Inferior parietal cortex (tissue), 1 donor: ENCODE data around the gene ADA.

ENCODE experiments used
- DNase-seq: peaks from one replicate; pipeline ENCODE4 v3.0.0-alpha.2; 2016; ENCODE audit errors: extremely low spot score

Gene ADA

DNA sequence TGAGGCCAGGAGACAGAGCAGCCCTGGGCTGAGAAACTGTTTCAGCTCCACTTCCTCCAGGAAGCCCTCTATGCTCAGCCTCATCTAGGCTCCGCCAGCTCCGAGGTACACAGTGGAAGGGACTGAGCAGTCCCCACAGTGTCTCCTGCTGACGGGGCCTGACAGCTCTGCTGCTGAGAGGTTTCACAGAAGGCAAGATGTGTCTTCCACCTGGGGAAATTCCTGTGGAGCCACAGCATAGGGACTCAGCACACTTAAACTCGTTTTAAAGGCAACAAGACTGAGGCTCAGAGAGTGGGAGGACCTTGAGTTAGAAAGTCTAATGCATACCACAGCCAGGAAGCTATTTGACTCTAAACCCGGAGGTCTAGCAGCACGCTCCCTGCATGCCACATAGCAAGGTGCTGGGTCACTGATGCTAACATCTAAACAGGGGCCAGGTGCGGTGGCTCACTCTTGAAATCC is 6.8 kb downstream of the ADA start:
- no peak for DNase-seq

DNA sequence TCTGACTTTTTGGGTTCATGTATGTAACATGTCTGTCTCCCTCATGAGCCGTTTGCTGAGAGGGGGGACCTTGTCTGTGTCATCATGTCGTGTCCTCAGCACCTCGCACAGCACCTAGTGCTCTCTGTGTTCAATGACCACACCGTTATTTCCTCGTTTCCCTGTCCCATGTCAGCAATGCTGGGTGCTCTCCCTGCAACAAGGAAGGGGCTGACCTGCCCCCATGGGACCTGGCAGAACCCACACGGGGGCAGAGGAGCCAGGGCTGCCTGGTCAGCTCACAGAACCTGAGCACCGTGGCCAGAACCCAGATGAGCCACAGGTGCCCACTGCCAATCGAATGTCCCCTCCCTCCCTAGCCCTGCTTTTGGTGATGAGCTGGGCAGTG is 7.3 kb downstream of the ADA start:
- no peak for DNase-seq

DNA sequence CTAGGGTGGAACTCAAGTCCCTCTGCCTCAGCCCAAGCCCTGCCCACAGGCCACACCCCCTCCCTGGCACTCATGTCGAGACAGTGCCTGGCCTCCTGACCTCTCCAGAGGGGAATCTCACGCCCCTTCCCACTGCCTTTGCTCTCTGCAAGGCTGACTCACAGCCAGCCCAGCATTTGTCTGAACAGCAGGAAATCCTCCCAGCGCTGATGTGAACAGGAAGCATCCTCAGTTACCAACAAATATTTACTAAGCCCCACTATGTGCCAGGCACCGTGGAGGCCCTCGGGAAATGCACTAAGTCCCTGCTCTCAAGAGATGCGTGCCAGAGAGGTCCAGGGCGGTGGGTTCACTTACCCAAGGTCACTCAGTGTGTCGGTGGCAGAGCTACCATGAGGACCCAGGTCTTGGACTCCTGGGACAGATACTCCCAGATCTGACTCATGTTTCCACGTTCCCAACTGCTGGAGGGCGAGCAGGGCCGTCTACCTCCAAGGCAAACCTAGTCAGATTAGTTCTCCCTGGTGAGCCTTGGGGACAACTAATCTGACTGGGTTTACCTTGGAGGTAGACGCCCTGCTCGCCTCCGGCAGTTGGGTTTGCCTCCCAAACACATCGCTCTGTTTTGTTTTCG is 7.8 kb downstream of the ADA start:
- no peak for DNase-seq

DNA sequence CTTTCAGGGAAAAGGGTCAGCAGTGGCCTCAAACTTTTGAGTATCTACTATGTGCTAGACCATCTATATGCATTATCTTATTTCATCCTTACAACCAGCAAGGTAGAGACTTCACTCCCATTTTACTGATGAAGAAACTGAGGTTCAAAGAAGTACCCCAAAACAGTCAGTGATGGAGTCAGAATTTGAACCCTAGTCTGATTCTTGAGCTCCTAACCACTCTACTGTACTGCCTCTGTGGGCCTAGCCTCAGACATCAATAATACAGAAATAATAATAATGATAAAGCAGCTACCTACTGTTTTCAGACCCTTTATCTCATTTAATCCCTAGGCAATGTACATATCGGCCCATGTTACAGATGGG is 8.4 kb downstream of the ADA start:
- no peak for DNase-seq

DNA sequence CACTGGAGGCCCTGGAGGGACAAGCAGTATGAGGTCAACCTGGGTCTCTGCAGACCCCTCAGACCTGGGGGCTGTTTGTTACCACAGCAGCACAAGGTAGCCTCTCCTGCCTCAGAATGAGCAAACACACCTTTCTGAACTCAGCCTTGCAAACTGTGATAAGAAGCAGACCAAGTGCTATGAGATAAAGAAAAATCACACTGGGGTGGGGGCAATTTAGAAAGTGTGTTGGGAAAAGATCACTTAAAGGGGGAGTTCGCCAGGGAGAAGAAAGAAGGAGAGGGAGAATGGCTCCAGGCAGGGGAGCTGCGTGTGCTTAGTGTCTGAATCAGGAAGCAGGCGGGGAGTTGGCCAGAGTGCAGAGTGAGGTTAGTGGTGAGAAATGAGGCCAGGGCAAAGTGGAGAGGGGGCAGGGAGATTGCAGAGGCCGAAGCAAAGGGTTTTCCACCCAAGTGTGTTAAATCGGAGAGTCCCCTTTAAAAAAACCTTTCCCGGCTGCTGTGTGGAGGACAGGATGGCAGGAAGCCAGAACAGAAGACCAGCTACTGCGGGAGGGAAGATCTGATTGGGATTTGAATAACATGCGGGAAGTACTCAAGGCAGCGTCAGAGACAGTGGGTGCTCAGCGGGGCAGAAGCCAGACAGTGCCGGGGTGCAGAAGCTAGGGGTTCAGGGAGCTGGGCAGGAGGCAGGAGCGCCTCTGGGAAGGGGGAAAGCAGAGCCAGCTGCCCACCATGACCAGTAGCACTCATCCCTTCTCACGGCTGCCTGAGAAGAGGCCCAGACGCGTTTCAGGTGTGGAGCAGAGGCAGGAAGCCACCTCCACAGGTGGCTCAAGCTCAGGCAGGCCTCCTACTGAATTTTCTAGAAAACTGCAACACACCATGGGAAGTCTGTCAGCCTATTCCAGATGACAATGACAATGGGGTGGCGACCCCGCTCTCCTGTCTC is 9.0 kb downstream of the ADA start:
- DNase-seq: peak; percentile 62

DNA sequence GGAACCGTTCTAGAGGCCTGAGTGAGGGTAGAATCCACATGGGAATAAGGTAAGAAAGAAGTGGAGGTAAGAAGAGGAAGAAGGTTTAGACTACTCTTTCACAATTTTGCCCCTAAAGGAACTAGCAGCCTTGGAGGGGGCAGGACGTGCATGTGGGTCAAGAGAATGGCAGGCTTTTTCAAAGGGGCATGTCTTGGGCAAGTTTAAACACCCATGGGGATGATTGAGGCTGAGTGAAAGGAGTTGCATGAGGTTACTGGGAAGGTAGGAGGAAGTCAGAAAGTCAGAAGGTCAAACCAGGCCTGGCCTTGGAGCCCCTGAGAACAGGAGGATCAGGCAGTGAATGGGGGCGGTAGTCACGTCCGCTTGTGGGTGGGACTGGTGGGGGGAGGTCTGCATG is 10.2 kb downstream of the ADA start:
- DNase-seq: no peak

DNA sequence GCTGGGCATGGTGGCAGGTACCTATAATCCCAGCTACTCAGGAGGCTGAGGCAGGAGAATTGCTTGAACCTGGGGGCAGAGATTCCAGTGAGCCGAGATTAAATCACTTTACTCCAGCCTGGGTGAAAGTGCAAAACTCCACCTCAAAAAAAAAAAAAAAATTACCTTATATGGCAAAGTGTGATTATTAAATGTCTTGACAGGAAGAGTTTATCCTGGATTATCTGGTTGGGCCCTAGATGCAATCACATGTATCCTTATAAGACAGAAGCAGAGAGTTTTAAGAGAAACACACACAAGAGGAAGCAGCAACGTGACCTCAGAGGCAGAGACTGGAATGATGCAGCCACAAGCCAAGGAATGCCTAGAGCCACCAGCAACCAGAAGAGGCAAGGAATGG is 11.0 kb downstream of the ADA start:
- DNase-seq: no peak

DNA sequence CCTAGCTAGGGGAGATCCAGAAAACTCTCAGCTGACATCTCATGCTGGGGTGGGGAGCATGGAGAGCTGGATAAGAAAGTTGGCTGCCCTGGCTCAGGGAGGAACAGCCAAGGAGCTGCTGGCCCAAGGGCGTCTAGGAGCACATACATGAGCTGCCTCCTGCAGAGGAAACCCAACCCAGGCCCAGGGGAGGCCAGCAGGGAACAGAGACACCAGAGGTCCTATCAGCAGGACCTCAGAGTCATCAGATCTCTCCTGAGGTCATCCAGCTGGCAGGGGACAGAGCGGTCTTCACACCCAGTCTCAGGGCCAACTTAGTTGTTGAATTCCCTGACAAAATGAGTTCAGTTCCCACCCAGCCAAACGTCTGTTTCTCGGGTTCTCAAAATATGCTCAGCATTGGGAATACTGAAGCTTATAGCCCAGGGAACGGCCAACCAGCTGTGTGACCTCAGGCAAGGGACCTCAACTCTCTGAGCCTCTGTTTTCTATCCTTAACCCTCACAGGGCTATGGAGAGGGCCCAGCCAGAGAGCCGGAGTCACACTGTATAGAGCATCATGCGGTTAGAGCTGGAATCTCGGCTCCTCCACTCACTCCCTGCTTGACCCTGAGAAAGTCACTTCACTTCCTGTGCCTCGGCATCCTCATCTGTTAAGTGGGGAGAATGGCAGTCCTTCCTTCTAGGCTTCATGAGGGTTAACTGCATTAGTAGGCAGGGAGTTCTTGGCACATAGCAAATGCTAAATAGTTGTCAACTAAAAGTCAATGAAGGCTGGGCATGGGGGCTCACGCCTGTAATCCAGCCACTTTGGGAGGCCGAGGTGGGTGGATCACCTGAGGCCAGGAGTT is 13.8 kb downstream of the ADA start:
- no peak for DNase-seq

DNA sequence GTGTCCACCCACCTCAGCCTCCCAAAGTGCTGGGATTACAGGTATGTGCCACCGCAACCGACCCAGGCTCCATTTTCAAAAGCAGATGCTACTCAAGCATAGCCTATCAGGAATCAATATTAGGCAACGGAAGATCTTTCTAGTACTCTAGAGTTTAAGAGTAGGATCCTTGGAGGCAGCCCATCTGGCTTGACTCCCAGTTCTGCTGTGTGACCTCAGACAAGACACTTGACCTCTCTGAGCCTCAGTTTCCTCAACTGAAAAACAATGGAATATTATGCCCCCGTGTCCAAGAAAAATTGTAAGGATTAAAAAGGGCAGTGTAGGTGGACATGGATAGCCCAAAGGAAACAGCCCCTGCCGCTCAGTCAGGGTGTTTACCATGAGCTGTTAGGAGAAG is 14.5 kb downstream of the ADA start:
- no peak for DNase-seq

DNA sequence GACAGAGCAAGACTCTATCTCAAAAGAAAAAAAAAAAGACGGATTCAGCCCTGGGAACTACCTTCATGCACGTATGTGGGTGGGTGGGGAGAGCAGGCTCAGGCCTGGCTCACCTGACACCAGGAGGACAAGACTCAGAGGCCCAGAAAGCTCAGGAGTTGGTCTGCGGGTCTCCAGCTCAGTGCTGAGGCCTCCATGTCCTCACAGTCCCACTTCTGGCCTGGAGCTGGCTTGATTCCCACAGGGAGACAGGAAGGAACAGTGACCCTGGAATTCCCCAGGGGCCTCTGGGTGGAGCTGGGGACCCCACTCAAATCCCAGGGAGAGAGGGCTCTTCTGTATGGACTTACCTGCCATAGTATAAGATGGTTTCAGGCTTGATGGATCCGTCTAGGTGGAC is 15.6 kb downstream of the ADA start:
- DNase-seq: no peak

DNA sequence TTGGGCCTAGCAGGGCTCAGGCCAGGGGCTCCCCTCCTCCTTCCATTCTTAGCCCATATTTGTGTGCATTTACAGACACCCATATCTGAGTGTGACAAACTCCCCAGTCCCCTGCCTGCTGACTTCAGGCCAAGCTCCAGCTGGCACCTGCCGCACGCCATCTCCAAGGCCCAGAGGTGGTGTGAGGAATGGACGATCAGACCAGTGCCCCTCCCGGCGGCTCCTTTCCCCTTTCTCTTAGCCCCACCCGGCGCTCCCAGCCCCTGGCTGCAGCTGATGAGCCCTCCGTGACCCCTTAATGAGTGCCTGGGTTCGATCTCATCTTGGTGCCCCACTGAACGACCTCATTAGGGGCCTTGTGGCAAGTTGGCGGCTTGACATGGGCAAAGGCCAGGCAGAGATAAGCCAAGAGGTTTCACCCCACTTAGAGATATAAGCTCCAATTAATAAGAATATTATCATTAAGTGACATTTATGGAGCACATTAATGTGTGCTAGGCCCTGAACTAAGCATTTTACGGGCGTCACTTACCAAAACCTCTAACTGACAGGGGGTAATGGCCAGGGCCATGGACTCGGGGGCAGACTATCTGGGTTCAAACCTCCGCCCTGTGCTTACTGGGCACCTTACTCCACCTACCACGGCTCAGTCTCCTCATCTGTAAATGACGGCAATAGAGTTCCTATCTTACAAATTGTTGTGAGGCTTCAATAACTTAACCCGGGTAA is 17.5 kb downstream of the ADA start:
- no peak for DNase-seq

DNA sequence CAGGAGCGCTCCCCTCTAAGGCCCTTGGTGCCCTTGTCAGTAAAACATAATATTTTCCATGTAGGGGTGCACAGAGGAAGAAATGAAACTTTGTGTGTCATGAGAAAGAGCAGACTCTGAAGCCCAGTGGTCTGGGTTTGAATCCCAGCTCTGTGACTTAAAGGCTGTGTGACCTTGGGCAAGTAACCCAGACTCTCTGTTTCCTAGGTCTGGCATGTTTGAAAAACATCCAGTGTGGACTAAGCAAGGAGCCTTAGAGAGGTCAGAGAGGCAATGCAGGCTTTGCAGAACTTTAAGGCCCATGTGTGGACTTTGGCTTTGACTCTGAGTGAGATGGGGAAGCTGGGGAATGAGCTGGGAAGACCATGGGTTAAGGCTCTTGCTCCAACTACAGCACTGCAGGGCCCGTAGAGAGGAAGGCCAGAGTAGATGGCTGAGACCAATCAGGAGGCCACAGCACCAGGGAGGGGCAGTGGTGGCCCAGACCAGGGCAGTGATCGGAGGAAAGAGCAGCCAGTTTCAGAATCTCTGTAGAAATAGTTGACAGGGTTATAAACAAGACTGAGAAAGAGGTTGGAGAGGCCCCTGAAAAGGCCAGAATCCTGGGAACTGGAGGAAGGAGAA is 18.2 kb downstream of the ADA start:
- DNase-seq: no peak

DNA sequence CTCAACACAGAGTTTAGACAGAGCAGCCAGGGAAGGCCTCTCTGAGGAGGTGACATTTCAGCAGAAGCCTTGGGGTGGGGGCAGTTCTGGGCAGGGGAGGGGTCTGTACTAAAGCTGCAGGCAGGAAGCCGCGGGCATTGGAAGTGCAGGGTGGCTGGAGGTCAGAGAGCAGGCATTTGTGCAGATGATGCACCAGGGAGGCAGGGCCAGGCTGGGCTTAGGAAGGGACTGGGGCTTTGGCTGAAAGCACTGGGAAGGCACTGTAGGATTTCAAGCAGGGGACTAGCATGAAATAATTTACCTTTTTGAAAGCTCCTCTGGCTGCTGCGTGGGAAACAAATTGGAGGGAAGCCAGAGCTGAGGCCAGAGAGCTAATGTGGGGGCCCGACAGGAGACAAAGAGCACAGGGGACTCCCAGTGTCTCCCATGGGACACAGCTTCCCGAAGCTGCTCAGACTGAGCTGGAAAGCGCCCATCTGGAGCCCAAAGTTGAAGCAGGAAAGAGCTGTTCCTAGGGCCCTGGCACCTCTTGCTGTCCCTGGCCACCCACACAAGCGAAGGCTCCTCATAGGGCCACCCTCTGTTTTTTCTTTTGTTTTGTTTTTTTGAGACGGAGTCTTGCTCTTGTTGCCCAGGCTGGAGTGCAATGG is 19.3 kb downstream of the ADA start:
- DNase-seq: no peak

DNA sequence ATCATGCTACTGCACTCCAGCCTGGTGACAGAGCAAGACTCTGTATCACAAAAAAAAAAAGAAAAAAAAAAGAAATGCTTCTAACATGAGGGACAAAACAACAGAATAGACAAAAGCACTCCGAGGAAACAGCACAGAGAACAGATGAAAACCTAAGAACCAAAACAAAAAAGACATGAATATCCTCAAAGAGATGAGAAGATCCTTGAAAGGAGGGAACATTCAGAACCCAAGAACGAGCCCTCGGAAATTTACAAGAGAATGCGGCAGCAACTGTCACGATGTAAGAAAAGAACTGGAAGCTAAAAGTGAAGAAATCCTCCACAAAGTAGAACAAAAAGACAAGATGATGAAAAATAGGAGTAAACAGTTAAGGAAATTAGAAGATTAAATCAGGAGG is 21.2 kb downstream of the ADA start:
- no peak for DNase-seq

DNA sequence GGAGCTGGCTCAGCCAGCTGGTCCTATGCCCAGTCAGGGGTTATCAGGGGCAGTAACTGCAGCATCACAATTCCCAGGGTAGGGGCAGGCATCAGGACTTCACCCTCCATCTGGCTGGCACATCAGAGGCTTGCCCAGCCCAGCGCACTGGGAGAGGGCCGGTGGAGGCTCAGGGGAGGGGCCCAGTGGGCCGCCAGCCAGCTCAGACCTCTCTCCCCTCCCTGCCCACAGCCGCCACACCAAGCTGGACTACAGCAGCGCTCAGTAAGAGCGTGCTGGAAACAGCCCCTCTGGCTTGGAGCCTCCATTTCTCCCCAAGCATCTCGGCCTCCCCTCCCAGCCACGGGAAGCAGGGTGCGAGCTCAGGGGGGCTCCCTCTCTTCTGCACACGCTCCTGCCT is 22.0 kb downstream of the ADA start:
- no peak for DNase-seq

DNA sequence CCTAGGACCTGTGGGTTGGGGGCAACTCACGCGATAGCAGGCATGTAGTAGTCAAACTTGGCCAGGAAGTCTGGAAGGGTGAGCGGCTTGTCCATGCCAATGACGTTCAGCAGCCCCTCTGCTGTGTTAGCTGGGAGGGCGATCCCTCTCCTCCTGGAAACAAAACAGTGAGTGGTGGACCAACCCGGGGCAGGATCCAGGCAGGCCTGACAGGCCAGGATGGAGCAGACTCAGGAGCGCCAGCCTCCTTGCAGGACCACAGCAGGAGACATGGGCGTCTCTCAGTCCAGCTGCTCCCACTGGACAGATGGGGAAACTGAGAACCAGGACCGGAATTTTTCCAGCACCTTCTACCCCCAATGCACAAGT is 22.5 kb downstream of the ADA start:
- DNase-seq: no peak

DNA sequence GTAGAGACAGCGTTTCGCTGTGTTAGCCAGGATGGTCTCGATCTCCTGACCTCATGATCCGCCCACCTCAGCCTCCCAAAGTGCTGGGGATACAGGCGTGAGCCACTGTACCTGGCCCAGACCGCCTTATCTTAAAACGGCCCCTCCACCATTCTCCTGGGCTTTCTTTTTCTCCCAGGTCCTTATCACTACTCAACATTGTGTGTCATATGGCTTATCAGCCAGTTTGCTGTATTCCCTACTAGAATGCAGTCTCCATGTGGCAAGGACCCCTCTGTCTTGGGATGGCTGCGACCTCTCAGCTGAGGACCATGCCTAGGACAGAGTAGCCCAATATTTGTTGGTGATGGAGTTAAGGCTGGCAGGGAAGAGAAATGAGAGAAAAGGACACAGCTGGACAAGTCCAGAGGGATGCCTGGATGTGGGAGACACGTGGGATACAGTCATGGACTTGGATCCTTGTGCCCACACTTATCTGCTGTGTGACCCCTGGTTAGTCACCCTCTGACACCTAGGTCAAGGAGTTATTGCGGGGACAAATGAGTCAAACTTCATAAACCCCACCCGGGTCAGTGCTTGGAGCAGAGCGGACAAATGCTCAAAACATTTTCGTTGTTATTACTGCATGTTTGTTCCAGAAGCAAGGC is 24.0 kb downstream of the ADA start:
- no peak for DNase-seq

DNA sequence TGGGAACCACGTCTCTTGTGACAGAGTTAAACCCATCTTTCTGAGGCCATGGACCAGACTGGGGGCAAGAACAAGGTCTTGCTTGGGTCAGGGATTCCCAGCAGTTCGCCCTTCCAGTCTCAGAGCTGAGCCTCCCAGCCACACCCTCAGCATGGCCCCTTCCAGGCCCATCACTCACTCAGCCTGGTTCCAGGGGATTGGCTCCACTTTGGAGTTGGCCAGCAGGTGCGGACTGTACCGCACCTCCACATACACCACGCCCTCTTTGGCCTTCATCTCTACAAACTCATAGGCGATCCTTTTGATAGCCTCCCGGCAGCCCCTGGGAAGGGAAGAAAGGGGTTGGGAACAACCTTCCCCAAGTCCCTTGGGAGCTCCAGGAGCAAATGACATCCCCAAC is 25.2 kb downstream of the ADA start:
- DNase-seq: no peak

DNA sequence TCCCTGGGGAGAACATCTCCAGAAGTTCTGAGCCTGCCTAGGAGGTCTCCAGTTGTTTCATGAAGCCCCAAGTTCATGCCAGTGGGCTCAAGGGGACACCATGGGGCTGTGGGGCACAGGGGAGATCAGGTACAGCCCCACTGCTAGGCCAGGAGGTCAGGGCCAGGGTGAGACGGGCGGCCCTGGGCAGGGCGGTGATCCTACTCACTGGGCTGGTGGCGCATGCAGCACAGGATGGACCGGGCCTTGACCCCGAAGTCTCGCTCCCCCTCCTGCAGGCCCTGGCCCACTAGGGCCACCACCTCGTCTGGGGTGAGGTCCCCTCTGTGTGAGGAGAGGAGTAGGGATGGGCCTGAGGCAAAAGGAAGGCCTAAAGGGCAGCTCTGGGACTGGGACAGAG is 26.1 kb downstream of the ADA start:
- DNase-seq: no peak

DNA sequence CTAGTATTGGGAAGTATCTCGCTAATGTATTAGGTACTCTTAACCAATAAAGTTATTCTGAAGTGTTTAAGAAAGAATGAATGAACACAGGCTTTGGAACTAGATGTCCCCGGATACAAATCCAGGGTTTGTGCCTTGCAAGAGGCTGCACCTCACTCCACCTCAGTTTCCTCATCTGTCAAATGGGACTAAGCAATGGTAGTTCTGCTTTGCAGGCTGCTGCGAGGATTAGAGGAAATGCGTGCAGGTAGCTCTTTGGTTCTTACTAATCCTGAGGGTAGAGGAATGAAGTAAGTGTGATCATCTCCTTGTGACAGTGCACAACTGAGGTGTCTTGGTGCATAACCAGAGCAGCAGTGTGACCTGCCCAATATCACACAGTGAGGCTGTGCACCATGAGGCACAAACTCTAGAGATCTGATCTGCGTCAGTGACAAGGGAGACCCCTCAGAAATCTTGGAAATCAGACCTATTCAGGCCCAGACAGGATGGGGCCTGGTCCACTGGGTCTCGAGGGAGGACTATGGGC is 26.7 kb downstream of the ADA start:
- DNase-seq: no peak
